ENCODE measurements around the gene TNFRSF6B. TPM values are rescaled to one million over a fixed set of nuclear protein-coding genes. Genes with fewer than 3 reads are reported as not detected.
A peak's percentile ranks its signal among the peaks of the same experiment; 100 is the strongest.

The TNFRSF6B gene
- total RNA-seq, 1 donor from 2014 or later, result not detected

DNA sequence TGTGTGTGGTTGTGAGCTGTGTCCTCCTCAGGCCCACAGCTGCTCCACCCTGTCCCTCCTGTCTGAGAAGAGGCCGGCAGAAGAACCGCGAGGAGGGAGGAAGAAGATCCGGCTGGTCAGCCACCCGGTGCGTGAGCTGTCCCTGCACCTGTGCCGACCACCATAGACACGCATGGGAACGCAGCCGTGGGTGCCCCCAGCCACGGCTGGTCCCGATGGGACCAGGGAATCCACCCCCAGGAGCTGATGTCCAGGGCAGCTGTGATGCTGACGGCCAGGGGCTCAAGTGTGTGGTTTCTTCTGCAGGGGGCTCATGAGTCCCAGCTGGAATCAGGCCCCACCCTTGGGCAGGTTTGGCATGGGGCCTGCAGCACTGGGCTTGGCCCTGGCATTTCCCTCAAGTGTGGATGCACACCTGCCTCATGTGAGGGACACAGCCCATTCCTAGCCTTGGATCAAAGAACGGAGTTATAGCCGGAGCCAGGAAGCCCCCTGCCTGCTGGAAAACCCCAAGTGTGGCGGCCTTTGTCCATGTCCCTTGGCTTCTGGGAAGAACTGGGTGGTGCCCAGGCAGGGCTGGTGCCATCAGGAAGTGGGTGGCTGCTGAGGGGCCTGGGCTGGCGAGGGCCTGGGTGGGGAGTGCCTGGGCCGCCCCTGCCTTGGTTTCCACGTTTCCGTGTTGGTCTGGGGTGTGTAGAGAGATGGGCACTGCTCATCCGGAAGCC is 4.6 kb upstream of the TNFRSF6B start:
- DNase-seq (ENCODE audit: low read depth, low spot score), result no peak
- Mint-ChIP-seq H3K36me3 (ENCODE audit: low read depth) (peaks cover 5% of the 10 kb centered on the region), H3K4me3 (peak overlapping the region; percentile 74), H3K4me1 (peaks cover 1% of the 10 kb centered on the region), H3K27me3 (ENCODE audit: low read depth) (peaks cover 6% of the 10 kb centered on the region), H3K9me3 (no peaks in the 10 kb centered on the region), H3K27ac (ENCODE audit: unreplicated experiment) (no peak overlapping the region)
- TF ChIP-seq CTCF (conservative IDR thresholded peaks at IDR 0.05), result no peak

- peaks cover 6% of the 10 kb centered on the region for H3K27me3 Mint-ChIP-seq (ENCODE audit: low read depth)
Measured at GRCh38 chr20:63692436-63693082, 3.9 kb upstream of the TNFRSF6B start.

DNA sequence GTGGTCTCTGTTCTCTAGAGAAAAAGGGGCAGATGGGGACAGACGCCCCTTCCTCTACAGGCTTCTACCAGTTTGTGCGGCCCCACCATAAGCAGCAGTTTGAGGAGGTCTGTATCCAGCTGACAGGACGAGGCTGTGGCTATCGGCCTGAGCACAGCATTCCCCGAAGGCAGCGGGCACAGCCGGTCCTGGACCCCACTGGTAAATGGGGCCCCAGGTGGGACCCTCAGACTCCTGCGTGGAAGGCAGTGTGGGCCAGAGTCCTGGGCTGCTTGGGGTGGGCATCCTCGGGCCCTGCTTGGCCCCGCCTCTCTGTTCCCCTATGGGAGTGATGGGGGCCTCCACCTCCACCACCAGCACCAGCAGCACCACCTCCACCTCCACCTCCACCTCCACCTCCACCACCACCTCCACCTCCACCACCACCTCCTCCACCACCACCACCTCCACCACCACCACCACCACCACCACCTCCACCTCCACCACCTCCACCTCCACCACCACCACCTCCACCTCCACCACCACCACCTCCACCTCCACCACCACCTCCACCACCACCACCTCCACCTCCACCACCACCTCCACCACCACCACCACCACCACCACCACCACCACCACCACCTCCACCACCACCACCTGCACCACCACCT is 3.2 kb upstream of the TNFRSF6B start:
- no peaks in the 10 kb centered on the region for H3K9me3 Mint-ChIP-seq
- no peak overlapping the region for H3K4me3 Mint-ChIP-seq
- H3K4me1 Mint-ChIP-seq, result no peaks in the 10 kb centered on the region
- peaks cover 5% of the 10 kb centered on the region for H3K36me3 Mint-ChIP-seq (ENCODE audit: low read depth)
- peaks cover 9% of the 10 kb centered on the region for H3K27me3 Mint-ChIP-seq (ENCODE audit: low read depth)
- DNase-seq (ENCODE audit: low read depth, low spot score), result no peak
- H3K27ac Mint-ChIP-seq (ENCODE audit: unreplicated experiment), result no peak overlapping the region
- TF ChIP-seq CTCF (conservative IDR thresholded peaks at IDR 0.05), result no peak

More at GRCh38 chr20:63692436-63693082, 3.9 kb upstream of the TNFRSF6B start:
- H3K36me3 Mint-ChIP-seq (ENCODE audit: low read depth), result peaks cover 5% of the 10 kb centered on the region
- H3K9me3 Mint-ChIP-seq, result no peaks in the 10 kb centered on the region
- no peak overlapping the region for H3K27ac Mint-ChIP-seq (ENCODE audit: unreplicated experiment)
- no peak for TF ChIP-seq CTCF (conservative IDR thresholded peaks at IDR 0.05)
- no peak for DNase-seq (ENCODE audit: low read depth, low spot score)
- H3K4me1 Mint-ChIP-seq, result no peaks in the 10 kb centered on the region
- H3K4me3 Mint-ChIP-seq, result peak overlapping the region; percentile 74

GRCh38 chr20:63693733-63694583 is 2.5 kb upstream of the TNFRSF6B start:
- Mint-ChIP-seq H3K4me3 (peak overlapping the region; percentile 62), H3K4me1 (no peaks in the 10 kb centered on the region), H3K36me3 (ENCODE audit: low read depth) (peaks cover 5% of the 10 kb centered on the region), H3K27me3 (ENCODE audit: low read depth) (peaks cover 9% of the 10 kb centered on the region), H3K9me3 (no peaks in the 10 kb centered on the region), H3K27ac (ENCODE audit: unreplicated experiment) (peak overlapping the region; percentile 19)
- no peak for DNase-seq (ENCODE audit: low read depth, low spot score)
- TF ChIP-seq CTCF (conservative IDR thresholded peaks at IDR 0.05), result no peak

All from neural crest cell (in vitro differentiated cells).